ENCODE results near the gene BCL2L12. TPM values are rescaled to one million over a fixed set of nuclear protein-coding genes. Genes with fewer than 3 reads are reported as not detected.

BCL2L12 gene
- total and polyA plus RNA-seq, 2 of the 13 experiments (the other 11 are each of a cell fraction or from before 2014, with no cell fraction given): 26.8 to 40.8 TPM

- TF ChIP-seq ARID3A (IDR thresholded peaks at IDR 0.05; ENCODE audit: low read depth, low read length) (0 out of 2 replicates have a peak, but pooled peaks have one; percentile 10), ZNF44 (CRISPR knock-in tag; IDR thresholded peaks at IDR 0.05) (no peak), SNAPC2 (CRISPR knock-in tag; IDR thresholded peaks at IDR 0.05) (peak; percentile 98), TBX2 (CRISPR knock-in tag; IDR thresholded peaks at IDR 0.05; ENCODE audit: borderline replicate concordance) (no peak), ZGPAT (CRISPR knock-in tag; IDR thresholded peaks at IDR 0.05) (peak; percentile 38; the same call in 1 of the 2 replicates), KDM2A (CRISPR knock-in tag; IDR thresholded peaks at IDR 0.05; ENCODE audit: borderline replicate concordance, low read depth) (peak; percentile 64; the same call in 1 of the 2 replicates), ARNT2 (CRISPR knock-in tag; IDR thresholded peaks at IDR 0.05; ENCODE audit: low read depth) (0 out of 2 replicates have a peak, but pooled peaks have one; percentile 24), MNT (IDR thresholded peaks at IDR 0.05) (0 out of 2 replicates have a peak, but pooled peaks have one; percentile 11), ONECUT2 (CRISPR knock-in tag; IDR thresholded peaks at IDR 0.05) (peak; percentile 100), MAX (IDR thresholded peaks at IDR 0.05) (peak; percentile 43; the same call in 1 of the 2 replicates), IRF2 (CRISPR knock-in tag; IDR thresholded peaks at IDR 0.05) (no peak), CREM (IDR thresholded peaks at IDR 0.05) (peak; percentile 65), CREM (CRISPR knock-in tag; IDR thresholded peaks at IDR 0.05) (no peak), SRSF1 (optimal IDR thresholded peaks at IDR 0.05; ENCODE audit: low read depth, low read length) (peak; percentile 54), HMG20B (CRISPR knock-in tag; conservative IDR thresholded peaks at IDR 0.05) (no peak), ISX (CRISPR knock-in tag; conservative IDR thresholded peaks at IDR 0.05) (no peak), ZNF3 (CRISPR knock-in tag; IDR thresholded peaks at IDR 0.05) (0 out of 2 replicates have a peak, but pooled peaks have one; percentile 39), ZNF503 (CRISPR knock-in tag; IDR thresholded peaks at IDR 0.05) (peak; percentile 43; the same call in 1 of the 2 replicates), PPARG (CRISPR knock-in tag; conservative IDR thresholded peaks at IDR 0.05) (0 out of 2 replicates have a peak, but pooled peaks have one; percentile 29), NR2C2 (CRISPR knock-in tag; IDR thresholded peaks at IDR 0.05; ENCODE audit: borderline replicate concordance) (peak; percentile 71), HNRNPK (IDR thresholded peaks at IDR 0.05; ENCODE audit: low read depth, low read length, poor library complexity, severe bottlenecking) (peak; percentile 80)
These were observed at the start of gene BCL2L12, which contains the start of gene IRF3 (continued) for GRCh38 chr19:49665351-49666119.

All from HepG2 (cell line).